GM19043 (cell line): ENCODE data around the gene ITPR3.
"Not testable (repeated sequence)": the region's sequence is repeated elsewhere in the genome, so short reads cannot be mapped to it uniquely, and the experiment has no call there.

Experiments
- ATAC-seq: cut with Tn5 transposase; IDR thresholded peaks from one replicate; pipeline ENCODE4 v1.9.1; 2021; ENCODE audit warnings: low read depth; ENCODE audit not compliant: unreplicated experiment

Gene ITPR3

DNA sequence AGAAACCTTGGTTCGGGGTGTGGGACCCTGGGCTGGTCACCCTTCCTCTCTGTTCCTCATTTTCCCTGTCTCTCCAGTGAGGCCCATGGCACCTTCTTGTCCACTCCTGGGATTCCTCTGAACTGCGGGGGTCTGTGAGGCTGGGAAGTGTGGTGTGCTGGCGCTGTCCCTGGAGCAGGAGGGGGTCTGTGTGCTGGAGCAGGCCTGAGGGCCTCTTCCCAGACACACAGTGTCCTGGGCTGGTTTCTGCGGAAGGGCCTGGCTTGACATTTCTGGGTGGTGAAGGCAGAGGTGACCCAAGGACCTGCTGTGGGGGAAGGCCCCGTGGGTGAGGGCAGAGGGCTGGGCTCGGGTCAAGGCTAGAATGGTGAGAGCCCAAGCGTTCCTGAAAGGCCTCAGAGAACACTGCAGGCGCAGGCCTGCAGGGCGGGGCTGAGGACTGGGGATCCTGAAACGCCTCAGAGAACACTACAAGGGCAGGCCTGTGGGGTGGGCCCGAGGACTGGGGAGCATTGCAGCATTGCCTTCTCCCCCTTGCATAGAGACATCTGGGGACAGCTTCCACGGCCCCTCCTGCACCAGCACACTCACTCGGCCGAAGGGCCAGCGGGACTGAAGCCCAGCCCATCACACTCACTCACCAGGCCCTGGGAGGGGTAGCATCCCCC is 30.5 kb upstream of the ITPR3 start:
- ATAC-seq: no peak

GRCh38 chr6:33591424-33592032 is 29.6 kb upstream of the ITPR3 start:
- ATAC-seq: no peak

DNA sequence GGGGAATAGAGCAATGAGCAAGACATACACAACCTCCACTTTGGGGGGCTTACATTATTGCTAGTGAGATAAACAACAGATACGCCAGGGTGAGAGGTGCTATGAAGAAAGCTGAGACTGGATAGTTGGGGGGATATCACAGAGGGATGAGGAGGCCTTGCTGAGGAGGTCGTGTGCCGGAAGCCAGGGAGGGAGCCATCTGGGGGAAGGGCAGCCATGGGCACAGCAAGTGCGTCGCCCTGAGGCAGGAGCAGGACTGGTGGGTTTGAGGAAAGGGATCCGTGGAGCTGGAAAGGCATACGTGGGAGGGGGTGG is 28.9 kb upstream of the ITPR3 start:
- no peak for ATAC-seq

DNA sequence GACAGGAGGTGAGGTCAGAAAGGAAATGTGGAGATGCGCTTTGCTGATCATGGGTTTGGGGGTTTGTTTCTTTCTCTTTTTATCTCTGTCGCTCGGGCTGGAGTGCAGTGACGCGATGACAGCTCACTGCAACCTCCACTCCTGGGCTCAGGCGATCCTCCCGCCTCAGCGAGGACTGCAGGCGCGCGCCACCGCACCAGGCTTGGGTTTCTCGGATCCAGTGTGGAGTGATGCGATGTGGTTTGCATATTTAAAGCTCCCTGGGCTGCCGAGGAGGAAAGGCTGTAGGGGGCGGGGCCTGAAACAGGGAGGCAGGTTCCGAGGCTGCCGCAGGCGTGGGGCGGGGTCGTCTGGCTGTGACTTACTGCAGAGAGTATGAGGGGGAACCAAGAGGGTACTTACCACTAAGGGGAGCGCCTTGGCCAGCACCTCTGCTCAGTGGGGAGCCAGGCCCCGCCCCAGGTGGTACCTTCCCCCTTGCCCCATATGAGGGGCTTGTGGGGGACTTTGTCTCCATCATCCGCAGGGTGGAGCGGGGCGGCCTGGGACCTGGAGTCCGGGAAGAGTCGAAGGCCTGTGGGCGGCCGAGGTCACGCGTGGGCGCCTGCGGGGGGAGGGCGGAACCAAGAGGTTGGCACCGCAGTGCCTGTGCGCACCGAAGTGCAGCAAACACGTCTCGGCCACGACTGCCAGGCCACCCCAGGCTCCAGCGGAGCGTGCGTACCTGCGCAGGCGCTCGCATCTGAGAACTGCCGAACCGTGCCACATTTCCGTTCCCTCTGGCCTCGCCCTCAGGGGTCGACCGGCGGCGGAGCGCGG is 28.3 kb upstream of the ITPR3 start:
- no peak for ATAC-seq

DNA sequence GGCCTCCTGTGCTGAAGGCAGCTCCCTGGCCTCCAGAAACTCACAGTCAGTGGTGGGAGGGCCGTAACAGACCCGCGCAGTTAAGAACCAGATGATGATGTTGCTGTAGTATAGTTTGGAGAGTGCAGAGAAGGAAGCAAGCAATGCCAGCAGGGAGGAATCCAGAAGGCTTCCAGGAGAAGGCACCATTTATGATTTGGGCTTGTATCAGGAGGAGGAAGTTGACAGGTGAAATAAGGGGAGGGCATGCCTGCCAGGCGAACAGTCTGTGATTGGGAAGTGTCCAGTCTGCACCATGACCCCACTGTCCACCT is 27.8 kb upstream of the ITPR3 start:
- no peak for ATAC-seq

DNA sequence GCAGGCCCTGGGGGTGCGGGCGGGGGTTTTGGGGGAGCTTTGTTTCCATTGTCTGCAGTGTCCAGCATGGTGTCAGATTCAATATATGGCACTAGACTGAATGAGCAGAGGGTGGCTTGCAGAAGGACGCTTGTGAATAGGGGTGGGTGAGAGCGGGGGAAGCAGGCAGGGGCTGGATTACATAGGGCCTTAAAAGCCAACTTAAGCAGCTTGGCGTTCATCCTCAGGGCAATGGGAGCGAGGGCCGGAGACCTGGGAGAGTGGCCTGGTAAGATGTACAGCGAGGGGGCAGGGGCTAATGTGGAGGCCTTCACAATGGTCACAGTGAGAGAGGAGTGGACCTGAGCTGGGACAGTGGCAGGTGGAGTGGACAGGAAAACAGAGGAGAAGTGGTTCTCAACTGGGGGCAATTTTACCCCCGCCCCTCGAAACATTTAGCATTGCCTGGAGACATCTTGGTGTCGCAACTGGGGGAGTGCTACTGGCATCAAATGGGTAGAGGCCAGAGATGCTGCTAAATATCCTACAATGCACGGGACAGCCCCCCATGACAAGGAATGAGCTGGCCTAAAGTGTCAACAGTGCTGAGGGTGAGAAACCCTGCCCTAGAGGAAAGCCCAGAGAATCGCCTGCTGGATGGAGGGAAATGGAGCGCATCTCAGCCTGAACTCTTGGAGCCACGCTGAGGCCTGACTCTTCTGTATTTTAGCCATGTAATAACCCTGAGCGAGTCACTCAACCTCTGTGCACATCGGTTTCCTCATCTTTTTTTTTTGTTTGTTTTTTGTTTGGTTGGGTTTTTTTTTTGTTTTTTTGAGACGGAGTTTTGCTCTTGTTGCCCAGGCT is 25.9 kb upstream of the ITPR3 start:
- ATAC-seq: no peak

GRCh38 chr6:33596894-33597293 is 24.2 kb upstream of the ITPR3 start:
- not testable (repeated sequence) for ATAC-seq

- no peak for ATAC-seq
Observed at GRCh38 chr6:33597551-33598322, 23.4 kb upstream of the ITPR3 start.

- ATAC-seq: no peak
Observed at GRCh38 chr6:33599413-33599938, 21.6 kb upstream of the ITPR3 start.

DNA sequence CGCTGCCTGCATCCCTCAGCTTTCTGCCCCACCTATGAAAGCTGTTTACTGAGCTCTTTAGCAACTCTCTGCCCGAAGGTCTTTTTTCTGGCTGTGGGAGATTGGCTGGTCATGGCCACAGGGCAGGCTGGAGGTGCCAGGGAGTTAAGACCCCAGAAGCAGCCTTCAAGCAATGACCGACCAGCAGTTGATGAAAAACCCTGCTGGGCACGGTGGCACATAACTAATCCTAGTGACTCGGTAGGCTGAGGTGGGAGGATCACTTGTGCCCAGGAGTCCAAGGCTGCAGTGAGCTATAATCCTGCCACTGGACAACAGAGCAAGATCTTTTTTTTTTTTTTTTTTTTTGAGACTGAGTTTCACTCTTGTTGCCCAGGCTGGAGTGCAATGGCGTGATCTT is 20.4 kb upstream of the ITPR3 start:
- ATAC-seq: no peak

GRCh38 chr6:33602180-33602579 is 18.9 kb upstream of the ITPR3 start:
- no peak for ATAC-seq

DNA sequence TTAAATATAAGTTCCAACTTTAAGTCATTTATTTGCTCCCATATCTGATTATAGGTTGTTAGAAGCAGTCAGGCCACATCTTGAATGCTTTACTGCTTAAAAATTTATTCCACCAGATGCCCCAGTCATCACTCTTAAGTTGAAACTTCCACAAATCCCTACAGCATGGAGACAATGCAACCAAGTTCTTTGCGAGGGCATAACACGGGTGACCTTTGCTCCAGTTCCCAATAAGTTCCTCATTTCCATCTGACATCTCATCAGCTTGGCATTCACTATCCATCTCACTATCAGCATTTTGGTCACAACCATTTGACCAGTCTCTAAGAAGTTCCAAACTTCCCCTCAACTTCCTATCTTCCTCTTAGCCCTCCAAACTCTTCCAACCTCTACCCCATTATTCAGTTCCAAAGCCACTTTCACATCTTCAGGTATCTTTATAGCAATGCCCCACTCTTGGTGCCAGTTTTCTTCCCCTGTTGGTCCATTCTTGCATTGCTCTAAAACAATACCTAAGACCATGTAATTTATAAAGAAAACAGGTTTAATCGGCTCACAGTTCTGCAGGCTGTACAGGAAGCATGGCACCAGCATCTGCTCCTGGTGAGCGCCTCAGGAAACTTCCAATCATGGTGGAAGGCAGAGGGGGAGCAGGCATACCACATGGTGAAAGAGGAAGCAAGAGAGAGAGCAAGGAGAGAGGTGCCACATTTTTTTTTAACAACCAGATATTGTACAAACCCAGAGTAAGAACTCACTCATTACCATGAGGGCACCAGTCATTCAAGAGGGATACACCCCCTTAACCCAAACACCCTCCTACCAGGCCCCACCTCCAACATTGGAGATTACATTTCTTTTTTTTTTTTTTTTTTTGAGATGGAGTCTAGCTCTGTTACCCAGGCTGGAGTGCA is 15.9 kb upstream of the ITPR3 start:
- ATAC-seq: no peak

GRCh38 chr6:33606642-33607041 is 14.5 kb upstream of the ITPR3 start:
- no peak for ATAC-seq

GRCh38 chr6:33607126-33607783 is 13.9 kb upstream of the ITPR3 start:
- no peak for ATAC-seq

- no peak for ATAC-seq
Observed at GRCh38 chr6:33607784-33608161, 13.3 kb upstream of the ITPR3 start.

DNA sequence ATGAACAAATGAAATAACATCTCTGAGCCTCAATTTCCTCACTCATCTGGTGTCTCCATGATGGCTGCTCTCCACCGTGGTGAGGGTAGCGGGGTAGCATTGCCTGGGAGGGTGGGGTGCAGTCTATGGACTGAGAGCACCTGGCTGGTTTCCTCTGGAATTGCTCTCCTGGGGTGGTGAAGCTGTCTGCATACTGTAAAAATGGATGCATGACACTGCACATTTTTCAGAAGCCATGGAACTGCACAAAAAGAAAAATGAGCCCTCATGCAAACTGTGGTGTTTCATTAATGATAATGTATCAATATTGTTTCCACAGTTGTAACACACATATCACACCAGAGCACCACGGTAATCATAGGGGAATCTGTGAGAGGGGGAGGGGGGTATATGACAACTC is 12.1 kb upstream of the ITPR3 start:
- ATAC-seq: no peak

GRCh38 chr6:33609528-33609927 is 11.6 kb upstream of the ITPR3 start:
- no peak for ATAC-seq

GRCh38 chr6:33610067-33610466 is 11.1 kb upstream of the ITPR3 start:
- ATAC-seq: no peak
